Neural crest cell (in vitro differentiated cells): ENCODE results near the gene CIAO2B. TPM values are rescaled to one million over a fixed set of nuclear protein-coding genes. Genes with fewer than 3 reads are reported as not detected.

Experiments
- DNase-seq: peaks from one replicate; pipeline ENCODE4 v3.0.0; 2021; ENCODE audit warnings: low read depth, mixed read lengths, low spot score
- H3K27ac Mint-ChIP-seq: one replicate; pipeline ENCODE4 v1.8.0; 2021; ENCODE audit warnings: mild to moderate bottlenecking, mixed read lengths; ENCODE audit not compliant: unreplicated experiment
- H3K27me3 Mint-ChIP-seq: 2 replicates; pipeline ENCODE4 v1.8.0; 2021; ENCODE audit warnings: low read depth, mild to moderate bottlenecking, mixed read lengths
- H3K36me3 Mint-ChIP-seq: 2 replicates; pipeline ENCODE4 v1.8.0; 2021; ENCODE audit warnings: low read depth, mild to moderate bottlenecking, mixed read lengths
- H3K4me1 Mint-ChIP-seq: 2 replicates; pipeline ENCODE4 v1.8.0; 2021; ENCODE audit warnings: mixed read lengths
- H3K4me3 Mint-ChIP-seq: one replicate; pipeline ENCODE4 v1.8.0; 2021; ENCODE audit warnings: mild to moderate bottlenecking, mixed read lengths
- H3K9me3 Mint-ChIP-seq: 2 replicates; pipeline ENCODE4 v1.8.0; 2021; ENCODE audit warnings: mixed read lengths
- CTCF ChIP-seq: fragments of 200-600 bp; sonication (generic); conservative IDR thresholded peaks from 2 replicates; pipeline ENCODE4 v1.5.0; 2021; ENCODE audit warnings: antibody characterized with exemption, mild to moderate bottlenecking
- total RNA-seq: library from RNA; stranded (reverse); gene quantifications from 2 replicates; pipeline ENCODE4 v1.2.1, GENCODE V29; 2021

CIAO2B gene
- total RNA-seq, 1 donor from 2014 or later: 73.8 TPM

- TF ChIP-seq CTCF: no peak
- Mint-ChIP-seq H3K36me3 (no peaks in the 10 kb centered on the region), H3K27me3 (peaks cover 5% of the 10 kb centered on the region), H3K9me3 (no peaks in the 10 kb centered on the region), H3K4me1 (no peaks in the 10 kb centered on the region), H3K27ac (no peak overlapping the region), H3K4me3 (no peak overlapping the region)
- DNase-seq: no peak
These were observed 28.3 kb downstream of the CIAO2B start for GRCh38 chr16:66905633-66906539.

GRCh38 chr16:66904846-66905632, 29.2 kb downstream of the CIAO2B start:
- Mint-ChIP-seq H3K36me3 (no peaks in the 10 kb centered on the region), H3K9me3 (no peaks in the 10 kb centered on the region), H3K4me3 (no peak overlapping the region), H3K27ac (no peak overlapping the region), H3K4me1 (peaks cover under 1% of the 10 kb centered on the region), H3K27me3 (peaks cover 5% of the 10 kb centered on the region)
- DNase-seq: no peak
- TF ChIP-seq CTCF: no peak

- DNase-seq: no peak
- Mint-ChIP-seq H3K36me3 (no peaks in the 10 kb centered on the region), H3K27ac (no peak overlapping the region), H3K4me3 (no peak overlapping the region), H3K9me3 (no peaks in the 10 kb centered on the region), H3K4me1 (peaks cover 6% of the 10 kb centered on the region), H3K27me3 (peaks cover 5% of the 10 kb centered on the region)
- TF ChIP-seq CTCF: no peak
These were observed 29.8 kb downstream of the CIAO2B start for GRCh38 chr16:66904428-66904845.

- Mint-ChIP-seq H3K27ac (no peak overlapping the region), H3K36me3 (no peaks in the 10 kb centered on the region), H3K4me1 (peaks cover 7% of the 10 kb centered on the region), H3K4me3 (no peak overlapping the region), H3K27me3 (peaks cover 5% of the 10 kb centered on the region), H3K9me3 (no peaks in the 10 kb centered on the region)
- no peak for TF ChIP-seq CTCF
- DNase-seq: no peak
These were observed 30.4 kb downstream of the CIAO2B start for GRCh38 chr16:66903544-66904427.
